Ovary (tissue), 3 donors: ENCODE results near the gene DIAPH1.

Source experiments
- CTCF ChIP-seq, 3 donors: fragments of 450-650 bp in 2 of 3; fragments of 200-600 bp in 1 of 3; IDR thresholded peaks; one replicate each; pipeline versions ENCODE4 v1.5.1 to v1.8.0; 2016 to 2022; ENCODE audit warnings: antibody characterized with exemption in 3 of 3, mild to moderate bottlenecking in 1 of 3
- EP300 ChIP-seq: sonication (generic); formaldehyde crosslinking; IDR thresholded peaks from one replicate; pipeline ENCODE4 v1.6.1; 2017; ENCODE audit warnings: antibody characterized with exemption
- donor health status: DM: no; HTN: no; CAD: no.

DNA sequence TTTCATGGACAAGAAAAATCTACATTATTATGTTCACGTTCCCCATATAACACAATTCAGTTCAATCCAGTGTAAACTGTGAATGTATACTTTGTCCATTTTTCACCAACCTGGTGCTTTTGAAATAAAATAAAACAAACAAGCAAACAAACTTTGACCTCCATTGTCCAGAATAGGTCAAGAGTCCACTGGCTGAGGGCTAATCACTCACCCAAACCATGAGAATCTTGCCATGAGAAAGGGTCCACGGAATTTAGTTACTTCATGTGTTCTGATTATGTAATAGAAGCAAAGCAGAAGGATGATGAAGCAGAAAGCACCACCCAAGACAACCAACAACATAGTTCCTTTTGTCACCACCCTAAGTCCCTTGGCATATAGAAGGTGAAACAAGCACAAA is 28.7 kb downstream of the DIAPH1 start:
- TF ChIP-seq CTCF (IDR thresholded peaks at IDR 0.05) = no peak
- no peak for TF ChIP-seq EP300
